GM19438 (cell line): ENCODE measurements around the gene TRAPPC2L.
"Not testable (repeated sequence)": the region's sequence is repeated elsewhere in the genome, so short reads cannot be mapped to it uniquely, and the experiment has no call there.

ENCODE experiments used
- ATAC-seq: cut with Tn5 transposase; IDR thresholded peaks from one replicate; pipeline ENCODE4 v1.9.1; 2021; ENCODE audit warnings: low read depth; ENCODE audit not compliant: unreplicated experiment

The TRAPPC2L gene

GRCh38 chr16:88817785-88818574 is 38.9 kb upstream of the TRAPPC2L start:
- ATAC-seq, result no peak

- ATAC-seq, result no peak
These were observed 38.4 kb upstream of the TRAPPC2L start for GRCh38 chr16:88818575-88818874.

- ATAC-seq, result no peak
These were observed 37.8 kb upstream of the TRAPPC2L start for GRCh38 chr16:88819126-88819525.

DNA sequence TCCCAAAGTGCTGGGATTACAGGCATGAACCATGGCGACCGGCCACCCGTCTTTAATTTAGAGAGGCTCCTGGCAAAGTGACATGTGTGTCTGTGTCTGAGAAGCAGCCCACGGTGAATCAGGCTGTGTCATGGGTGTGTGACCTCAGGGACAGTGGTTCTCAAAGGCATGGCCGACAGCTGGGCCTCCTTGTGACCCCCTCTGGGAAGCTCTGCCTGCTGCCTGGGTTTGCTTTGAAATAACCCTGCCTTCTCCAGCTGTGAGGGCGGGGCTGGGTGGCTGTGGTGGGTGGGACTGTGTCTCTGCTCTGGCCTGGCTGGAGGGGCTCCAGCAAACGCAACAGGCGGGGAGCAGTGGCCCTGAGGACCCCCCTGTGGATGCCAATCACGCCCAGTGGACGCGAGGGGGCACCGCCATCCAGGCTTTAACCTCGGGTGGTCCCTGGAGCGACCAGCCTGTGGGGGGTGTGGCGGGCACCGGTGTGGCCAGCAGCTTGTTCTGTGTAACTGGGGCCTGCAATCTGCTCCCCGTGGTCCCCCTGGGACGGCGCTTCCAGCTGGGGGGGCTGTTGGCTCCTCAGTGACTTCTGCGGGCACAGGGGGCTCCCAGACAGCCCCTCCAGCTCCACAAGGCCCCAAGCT is 36.4 kb upstream of the TRAPPC2L start:
- no peak for ATAC-seq

GRCh38 chr16:88821168-88821850 is 35.6 kb upstream of the TRAPPC2L start:
- ATAC-seq, result no peak

DNA sequence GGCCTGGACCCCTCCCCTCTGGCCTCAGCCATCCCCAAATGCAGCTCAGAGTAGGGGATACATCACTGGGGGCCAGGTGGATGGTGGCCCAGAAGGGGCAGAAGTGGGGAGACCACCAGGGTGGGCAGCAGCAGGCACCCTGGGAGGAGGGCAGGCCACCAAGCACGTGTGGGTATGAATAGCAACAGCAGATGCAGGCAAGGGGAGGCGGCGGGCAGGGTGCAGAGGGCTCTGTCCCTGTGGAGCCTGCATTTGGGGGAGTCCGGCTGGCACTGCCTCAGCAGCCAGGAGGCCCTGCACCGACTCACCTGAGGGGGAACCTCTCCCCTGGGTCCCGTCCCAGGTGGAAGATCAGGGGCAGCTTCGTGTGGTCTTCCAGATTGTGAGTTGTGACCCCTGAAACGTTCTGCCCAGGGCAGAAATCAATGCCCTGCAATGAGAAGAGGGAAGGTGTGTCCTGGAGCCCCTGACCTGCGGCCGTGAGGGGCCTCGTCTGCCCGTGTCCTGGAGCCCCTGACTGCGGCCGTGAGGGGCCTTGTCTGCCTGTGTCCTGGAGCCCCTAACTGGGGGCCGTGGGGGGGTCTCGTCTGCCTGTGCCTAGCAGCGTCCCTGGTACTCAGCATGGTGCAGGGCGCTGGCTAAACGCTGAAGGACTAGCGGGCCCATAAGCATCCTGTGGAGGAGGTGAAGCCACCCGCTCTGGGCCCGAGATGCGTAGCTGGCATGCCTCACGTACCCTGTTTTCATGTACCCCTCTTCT is 34.5 kb upstream of the TRAPPC2L start:
- ATAC-seq, result no peak

DNA sequence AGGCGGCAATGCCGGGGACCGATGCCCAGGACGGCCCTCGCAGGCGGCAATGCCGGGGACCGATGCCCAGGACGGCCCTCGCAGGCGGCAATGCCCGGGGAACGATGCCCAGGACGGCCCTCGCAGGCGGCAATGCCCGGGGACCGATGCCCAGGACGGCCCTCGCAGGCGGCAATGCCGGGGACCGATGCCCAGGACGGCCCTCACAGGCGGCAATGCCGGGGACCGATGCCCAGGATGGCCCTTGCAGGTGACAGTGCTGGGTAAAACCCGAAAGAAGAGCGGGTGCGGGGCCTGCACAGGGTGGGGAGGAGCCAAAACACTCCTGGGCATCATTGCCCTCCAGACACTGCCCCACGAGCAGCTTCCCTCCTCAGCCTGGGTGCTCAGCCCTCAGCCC is 33.3 kb upstream of the TRAPPC2L start:
- ATAC-seq, result not testable (repeated sequence)

DNA sequence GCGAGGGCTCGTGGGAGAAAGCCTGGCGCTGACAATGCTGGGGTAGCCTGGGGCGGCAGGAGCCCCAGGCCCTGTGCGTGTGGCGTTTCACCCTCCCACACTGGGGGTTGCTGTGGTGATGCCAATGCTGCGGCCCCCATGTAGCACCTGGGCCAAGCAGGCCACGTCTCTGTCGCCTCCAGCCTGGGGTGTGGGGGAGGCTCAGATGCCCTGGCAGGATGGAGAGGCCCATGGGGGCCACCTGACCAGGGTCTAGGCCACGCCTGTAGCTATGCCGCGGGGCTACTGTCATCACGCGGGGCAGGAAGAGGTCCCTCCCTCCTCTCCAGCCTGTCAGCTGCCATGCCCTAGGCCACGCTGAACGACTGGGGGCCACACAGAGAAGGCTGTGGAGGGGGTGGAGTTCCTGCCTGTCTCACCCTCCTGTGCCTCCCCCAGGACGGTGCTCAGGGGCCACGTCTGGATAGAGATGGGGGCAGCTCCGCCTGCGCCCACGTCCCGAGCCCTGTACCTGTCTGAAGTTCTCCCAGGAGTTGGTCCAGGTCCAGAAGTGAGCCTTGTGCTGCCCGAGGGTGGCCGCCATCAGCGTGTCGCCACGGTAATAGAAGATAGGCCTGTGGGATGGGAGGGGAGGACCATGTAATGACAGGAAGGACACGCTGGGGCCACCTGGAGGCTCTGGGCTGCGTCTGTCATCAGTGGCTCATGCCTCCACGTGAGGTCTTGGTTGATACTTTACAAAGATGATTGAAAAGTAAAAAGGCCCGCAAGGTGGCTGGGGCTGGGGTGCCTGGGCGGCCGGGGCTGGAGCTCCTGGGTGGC is 32.5 kb upstream of the TRAPPC2L start:
- ATAC-seq, result no peak

DNA sequence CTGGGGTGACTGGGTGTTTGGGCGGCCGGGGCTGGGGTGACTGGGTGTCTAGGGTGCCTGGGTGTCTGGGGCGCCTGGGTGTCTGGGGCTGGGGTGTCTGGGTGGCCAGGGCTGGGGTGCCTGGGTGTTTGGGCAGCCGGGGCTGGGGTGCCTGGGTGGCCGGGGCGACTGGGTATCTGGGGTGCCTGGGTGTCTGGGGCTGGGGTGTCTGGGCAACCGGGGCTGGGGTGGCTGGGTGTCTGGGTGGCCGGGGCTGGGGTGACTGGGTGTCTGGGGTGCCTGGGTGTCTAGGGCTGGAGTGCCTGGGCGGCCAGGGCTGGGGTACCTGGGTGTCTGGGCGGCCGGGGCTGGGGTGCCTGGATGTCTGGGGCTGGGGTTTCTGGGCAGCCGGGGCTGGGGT is 31.8 kb upstream of the TRAPPC2L start:
- no peak for ATAC-seq

GRCh38 chr16:88826070-88826840 is 30.7 kb upstream of the TRAPPC2L start:
- no peak for ATAC-seq

GRCh38 chr16:88827727-88828126 is 29.2 kb upstream of the TRAPPC2L start:
- ATAC-seq, result no peak

- ATAC-seq, result no peak
These were observed 28.2 kb upstream of the TRAPPC2L start for GRCh38 chr16:88828711-88829110.

GRCh38 chr16:88830258-88830657 is 26.7 kb upstream of the TRAPPC2L start:
- no peak for ATAC-seq

- no peak for ATAC-seq
These were observed 26.1 kb upstream of the TRAPPC2L start for GRCh38 chr16:88830783-88831182.

GRCh38 chr16:88831838-88832237 is 25.1 kb upstream of the TRAPPC2L start:
- no peak for ATAC-seq

GRCh38 chr16:88833086-88833485 is 23.8 kb upstream of the TRAPPC2L start:
- ATAC-seq, result no peak

- ATAC-seq, result no peak
These were observed 22.3 kb upstream of the TRAPPC2L start for GRCh38 chr16:88834670-88835069.

DNA sequence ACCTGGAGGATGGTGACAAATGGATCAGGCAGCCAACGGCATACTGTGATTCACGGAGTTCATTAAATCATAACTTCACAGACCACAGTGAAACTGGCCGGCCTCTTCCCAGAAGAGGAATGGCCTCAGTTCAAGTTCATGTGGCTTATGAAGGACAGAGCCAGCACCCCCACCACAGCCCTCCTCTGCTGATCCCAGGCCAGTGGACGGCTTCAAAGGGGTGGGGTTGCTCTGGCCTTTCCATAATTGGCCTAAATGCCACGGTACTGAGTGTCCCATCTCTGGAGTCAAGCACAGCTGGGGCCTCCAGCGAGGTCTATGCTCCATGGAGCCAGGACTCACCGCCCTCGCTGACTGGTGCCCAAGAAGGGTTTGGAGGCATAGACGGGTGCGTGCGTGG is 21.5 kb upstream of the TRAPPC2L start:
- no peak for ATAC-seq

DNA sequence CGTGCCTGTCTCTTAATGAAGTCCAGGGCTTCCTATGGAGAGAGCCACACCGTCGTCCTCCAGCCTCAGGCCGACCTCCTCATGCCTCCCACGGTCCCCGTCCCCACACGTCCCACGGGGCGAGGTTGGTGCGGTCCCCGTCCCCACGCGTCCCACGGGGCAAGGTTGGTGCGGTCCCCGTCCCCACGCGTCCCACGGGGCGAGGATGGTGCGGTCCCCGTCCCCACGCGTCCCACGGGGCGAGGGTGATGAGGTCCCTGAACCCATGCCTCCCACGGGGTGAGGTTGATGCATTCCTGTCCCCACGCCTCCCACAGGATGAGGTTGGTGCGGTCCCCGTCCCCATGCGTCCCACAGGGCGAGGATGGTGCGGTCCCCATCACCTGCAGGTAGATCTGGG is 21.1 kb upstream of the TRAPPC2L start:
- ATAC-seq, result no peak

GRCh38 chr16:88836791-88837190 is 20.1 kb upstream of the TRAPPC2L start:
- ATAC-seq, result no peak
